Astrocyte of the hippocampus (primary cell): ENCODE results near the gene DBN1.
A peak's percentile ranks its signal among the peaks of the same experiment; 100 is the strongest.

ENCODE experiments used
- DNase-seq: peaks from one replicate; pipeline ENCODE4 v3.0.0; 2011; ENCODE audit warnings: low read depth, low spot score

DBN1 gene

GRCh38 chr5:177443144-177443983 is 30.1 kb downstream of the DBN1 start:
- no peak for DNase-seq

DNA sequence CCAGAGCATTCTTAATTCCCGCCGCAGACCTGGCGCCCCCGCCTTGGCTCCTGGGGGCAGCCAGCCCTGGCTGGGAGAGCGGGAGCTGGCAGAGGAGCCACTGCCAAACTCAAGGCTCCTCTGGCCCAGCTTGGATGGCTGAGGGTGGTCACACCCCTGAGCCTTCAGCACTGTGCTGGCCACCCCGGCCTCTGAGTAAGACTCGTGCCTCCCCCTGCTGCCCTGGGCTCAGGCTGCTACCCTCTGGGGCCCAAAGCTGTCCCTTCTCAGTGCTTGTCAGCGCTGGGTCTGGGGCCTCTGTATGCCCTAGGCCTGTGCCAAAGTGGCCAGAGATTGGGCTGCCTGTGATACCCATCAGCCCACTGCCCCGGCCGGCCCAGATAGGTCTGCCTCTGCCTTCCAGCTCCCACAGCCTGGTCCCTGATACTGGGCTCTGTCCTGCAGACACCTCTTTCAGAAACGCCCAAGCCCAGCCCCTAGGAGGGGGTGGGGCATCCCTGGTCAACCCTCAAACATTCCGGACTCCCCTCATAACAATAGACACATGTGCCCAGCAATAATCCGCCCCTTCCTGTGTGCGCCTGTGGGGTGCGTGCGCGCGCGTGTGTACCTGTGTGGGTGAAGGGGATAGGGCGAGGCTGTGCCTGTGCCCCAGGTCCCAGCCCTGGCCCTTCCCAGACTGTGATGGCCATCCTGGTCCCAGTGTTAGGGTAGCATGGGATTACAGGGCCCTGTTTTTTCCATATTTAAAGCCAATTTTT is 31.2 kb downstream of the DBN1 start:
- no peak for DNase-seq

DNA sequence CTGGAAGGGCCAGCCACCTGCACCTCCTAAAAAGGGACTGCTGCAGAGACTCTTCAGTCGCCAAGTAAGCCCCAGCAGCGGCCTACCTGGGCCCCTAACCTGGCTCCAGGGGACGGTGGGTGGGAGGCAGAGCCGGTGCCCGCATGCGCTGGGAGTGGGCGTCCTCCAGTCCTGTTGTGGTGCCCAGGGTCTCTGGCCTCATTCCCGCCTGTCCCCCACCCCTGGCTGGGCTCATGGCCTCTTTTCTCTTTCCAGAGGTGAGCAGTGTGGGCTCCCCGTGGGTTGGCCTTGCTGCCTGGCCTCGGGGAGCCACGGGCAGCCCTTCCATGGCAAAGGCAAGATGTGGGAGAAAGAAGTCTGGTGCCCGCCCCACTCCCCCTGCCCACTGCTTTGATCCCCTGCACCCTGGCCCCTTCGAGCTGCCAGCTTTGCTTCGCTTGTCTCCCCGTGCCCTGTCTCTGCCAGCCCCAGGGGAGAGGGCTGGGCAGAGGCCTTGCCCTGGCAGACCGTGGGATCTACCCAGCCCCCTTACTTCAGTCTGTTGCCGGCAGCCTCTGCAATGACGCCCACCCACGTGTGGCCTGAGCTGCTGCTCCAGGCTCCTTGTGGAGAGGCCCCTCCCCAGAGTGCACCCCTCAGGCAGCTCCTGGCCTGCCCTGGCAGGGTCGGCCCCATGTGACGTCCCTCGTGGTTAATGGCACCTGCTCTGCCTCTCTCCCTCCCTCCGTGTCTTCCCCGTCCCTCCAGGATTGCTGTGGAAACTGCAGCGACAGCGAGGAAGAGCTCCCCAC is 32.2 kb downstream of the DBN1 start:
- DNase-seq, result no peak

GRCh38 chr5:177440211-177440989 is 33.0 kb downstream of the DBN1 start:
- no peak for DNase-seq

GRCh38 chr5:177439518-177440053 is 33.8 kb downstream of the DBN1 start:
- no peak for DNase-seq

GRCh38 chr5:177438468-177438867 is 35.0 kb downstream of the DBN1 start:
- peak; percentile 34 for DNase-seq

DNA sequence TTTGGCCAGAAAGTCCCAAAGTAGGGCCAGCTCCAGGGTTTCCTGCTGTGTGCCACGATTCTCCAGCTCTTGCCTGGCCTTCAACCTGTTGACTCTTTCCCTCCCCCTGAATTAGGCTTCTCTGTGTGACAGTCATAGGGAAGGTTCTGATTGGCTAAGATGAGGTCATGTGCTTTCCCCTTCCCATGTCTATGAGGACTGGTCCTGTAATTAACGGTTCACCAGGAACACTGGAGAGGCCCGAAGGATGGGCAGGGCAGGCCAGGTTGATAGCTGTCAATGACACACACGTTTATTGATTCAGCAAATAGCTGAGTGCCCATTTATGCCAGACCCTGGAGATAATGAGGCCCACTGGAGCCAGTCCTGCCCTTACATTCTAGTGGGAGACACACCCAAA is 35.8 kb downstream of the DBN1 start:
- DNase-seq, result no peak

- DNase-seq, result no peak
These were observed 37.4 kb downstream of the DBN1 start for GRCh38 chr5:177435847-177436536.

DNA sequence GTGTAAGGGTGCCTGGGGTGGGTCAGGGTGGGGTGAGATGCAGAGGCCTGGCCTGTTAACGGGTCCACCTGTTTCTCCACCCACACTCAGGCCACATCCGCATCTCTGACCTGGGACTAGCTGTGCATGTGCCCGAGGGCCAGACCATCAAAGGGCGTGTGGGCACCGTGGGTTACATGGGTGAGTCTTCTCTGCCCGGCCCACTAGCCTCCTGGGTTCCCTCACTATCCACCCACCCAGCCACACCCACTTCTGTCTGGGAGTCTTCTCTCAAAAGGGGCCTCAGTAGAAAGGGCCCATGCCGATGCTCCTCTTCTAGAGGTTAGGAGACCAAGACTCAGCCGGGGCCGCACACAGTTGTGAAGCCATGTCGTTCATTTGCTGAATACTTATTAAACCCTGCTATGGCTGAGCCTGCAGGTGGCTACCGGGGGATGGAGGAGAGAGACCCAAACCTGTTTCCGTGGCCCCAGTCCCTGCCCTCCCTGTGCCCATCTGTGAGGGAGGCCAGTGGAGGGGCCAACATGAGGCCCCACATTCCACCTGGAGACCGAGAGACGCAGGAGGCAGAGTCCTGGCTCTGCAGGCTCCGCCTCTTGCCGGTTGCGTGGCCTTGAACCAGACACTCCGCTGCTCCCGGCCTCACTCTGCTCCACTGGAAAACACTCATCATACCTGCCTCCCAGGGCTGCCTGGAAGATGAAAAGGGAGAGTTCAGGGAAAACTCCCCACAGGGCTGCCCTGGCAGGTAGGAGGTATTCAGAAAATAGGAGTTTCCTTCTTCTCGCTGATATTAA is 38.3 kb downstream of the DBN1 start:
- DNase-seq, result no peak

GRCh38 chr5:177434437-177434836 is 39.0 kb downstream of the DBN1 start:
- DNase-seq, result no peak

DNA sequence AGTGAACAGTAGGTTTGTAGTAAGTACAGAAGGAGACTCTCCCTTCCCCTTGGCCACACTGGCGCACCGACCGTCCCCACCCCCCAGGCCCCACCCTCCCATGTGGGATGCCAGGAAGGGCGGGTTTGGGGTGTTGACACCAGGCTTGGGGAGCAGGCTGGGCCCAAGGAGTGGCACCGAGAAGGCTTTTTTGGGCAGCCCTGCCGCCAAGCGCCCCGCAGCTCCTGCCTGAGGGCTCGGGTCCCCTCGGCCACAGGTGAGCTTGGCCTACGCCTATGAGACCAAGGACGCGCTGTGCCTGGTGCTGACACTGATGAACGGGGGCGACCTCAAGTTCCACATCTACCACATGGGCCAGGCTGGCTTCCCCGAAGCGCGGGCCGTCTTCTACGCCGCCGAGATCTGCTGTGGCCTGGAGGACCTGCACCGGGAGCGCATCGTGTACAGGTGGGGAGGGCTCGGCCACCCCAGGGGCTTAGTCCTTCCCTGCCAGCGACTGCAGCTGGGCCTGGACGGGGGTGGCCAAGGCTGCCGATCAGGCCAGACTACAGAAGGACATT is 39.7 kb downstream of the DBN1 start:
- DNase-seq, result no peak

DNA sequence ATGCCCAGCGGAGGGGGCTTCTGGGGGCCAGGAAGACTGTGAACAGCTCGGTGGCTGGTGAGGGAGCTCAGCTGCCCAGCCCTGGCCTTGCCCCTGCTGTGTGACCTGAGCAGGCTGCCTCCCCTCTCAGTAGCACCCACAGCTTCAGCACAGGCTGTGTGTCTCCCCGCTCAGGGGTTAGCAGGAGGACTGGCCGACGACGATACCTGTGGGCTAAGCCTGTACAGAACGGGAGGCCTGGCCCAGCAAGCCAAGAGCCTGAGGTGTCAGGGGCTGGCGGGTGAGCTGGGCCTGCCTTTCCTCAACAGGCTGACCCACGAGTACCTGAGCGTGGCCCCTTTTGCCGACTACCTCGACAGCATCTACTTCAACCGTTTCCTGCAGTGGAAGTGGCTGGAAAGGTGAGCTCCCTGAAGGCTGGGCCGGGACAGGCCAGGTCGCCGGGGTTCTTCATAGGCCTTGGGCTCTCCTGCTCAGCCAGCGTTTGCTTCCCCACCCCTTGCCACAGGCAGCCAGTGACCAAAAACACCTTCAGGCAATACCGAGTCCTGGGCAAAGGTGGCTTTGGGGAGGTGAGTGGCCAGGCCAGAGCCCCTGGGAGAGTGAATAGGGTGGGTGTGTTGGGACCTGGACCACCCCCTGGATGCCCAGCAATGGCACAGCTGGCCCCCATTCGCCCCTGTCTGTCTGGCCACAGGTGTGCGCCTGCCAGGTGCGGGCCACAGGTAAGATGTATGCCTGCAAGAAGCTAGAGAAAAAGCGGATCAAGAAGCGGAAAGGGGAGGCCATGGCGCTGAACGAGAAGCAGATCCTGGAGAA is 40.4 kb downstream of the DBN1 start:
- no peak for DNase-seq

DNA sequence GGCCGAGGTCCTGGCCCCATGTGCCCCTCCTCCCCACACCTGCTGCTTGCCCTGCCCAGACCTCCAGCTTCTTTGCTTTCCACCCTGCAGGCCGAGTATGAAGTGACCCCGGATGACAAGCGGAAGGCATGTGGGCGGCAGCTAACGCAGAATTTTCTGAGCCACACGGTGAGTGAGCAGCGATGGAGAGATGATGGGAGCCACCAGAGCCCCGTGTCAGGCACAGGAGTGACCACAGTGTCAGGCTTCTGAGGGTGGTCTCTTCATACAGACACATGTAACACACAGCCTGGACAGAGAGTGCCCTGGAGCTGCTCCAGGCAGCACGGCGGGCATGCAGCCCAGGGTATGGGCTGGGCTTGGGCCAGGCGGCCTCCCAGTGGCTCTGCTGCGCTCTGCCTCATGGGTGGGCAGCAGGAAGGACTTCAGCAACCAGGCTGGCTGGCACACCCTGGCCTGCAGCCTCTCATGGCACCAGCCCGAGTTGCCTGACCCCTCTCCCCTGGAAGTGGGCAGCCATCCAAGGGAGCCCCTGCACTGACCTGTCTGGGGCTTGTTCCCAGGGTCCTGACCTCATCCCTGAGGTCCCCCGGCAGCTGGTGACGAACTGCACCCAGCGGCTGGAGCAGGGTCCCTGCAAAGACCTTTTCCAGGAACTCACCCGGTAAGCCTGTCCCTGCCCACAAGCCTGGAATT is 41.1 kb downstream of the DBN1 start:
- peak; percentile 54 for DNase-seq

DNA sequence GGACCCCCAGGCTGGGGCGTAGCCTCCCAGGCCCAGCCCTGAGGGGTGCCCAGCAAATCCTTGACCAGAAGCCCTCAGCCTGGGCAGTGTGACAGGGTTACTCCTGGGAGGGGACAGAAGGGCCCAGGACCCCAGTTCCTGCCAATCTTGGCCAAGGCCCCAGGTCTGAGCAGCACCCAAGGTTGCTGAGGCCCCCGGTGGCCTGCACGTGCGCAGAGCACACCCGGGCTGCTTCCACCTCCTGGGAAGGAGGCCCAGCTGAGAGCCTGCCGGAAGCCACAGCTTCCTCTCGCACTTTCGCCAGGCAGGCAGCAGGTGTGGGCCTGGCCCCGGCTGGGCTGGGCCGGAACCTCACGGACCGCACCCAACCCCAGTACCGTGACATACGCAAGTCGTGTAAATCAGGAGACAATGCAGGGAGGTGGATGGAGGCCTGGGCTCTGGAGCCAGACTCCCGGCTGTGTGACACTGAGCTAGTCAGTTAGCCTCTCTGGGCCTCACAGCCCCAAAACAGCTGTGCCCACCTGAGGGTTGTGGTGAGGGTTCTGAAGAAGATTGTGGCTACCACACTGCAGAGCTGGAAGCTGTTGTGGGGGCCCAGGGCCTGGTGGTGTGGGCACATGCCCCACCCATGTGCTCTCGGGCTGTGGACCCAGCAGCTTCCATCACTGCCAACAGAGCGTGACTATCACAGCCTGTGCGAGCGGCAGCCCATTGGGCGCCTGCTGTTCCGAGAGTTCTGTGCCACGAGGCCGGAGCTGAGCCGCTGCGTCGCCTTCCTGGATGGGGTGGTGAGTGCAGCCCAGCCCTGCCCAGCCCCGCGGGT is 41.9 kb downstream of the DBN1 start:
- DNase-seq, result no peak

DNA sequence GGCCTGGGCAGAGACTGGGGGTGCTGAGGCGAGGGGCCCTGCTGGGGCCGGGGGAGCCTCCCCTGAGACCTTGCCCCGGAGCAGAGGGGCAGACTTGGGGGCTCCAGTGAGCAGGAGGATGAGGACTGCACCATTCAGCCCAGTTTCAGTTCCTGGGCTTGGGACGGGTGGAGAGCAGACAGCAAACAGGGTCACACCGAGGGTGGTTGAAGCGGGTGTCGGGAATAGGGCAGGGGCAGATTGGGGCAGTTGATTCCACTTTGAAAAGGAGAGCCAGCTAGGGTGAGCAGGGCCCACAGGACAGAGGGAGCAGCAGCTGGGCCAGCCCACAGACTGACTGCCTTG is 42.5 kb downstream of the DBN1 start:
- no peak for DNase-seq

GRCh38 chr5:177430140-177430951 is 43.1 kb downstream of the DBN1 start:
- no peak for DNase-seq
